ENCODE results near the gene SEL1L3.

Gene SEL1L3

DNA sequence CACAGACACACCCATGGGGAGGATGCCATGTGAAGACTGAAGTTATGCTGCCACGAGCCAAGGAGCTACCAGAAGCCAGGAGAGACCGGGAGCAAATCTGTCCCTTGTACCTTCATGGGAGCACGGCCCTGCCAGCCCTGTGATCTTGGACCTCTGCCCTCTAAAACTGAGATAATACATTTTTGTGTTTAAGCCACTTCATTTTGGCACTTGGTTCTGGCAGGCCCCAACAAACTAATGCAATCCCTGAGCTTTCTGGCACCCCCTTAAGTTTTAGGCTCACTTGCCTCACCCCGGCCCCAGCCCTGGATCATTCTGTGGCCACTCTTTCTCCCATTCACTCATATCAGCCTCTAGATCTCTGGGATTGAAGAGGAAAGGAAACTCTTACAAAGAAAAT, 35.4 kb downstream of the SEL1L3 start:
- DNase-seq (ENCODE audit: low read depth): no peak
- TF ChIP-seq, protein P1, sequence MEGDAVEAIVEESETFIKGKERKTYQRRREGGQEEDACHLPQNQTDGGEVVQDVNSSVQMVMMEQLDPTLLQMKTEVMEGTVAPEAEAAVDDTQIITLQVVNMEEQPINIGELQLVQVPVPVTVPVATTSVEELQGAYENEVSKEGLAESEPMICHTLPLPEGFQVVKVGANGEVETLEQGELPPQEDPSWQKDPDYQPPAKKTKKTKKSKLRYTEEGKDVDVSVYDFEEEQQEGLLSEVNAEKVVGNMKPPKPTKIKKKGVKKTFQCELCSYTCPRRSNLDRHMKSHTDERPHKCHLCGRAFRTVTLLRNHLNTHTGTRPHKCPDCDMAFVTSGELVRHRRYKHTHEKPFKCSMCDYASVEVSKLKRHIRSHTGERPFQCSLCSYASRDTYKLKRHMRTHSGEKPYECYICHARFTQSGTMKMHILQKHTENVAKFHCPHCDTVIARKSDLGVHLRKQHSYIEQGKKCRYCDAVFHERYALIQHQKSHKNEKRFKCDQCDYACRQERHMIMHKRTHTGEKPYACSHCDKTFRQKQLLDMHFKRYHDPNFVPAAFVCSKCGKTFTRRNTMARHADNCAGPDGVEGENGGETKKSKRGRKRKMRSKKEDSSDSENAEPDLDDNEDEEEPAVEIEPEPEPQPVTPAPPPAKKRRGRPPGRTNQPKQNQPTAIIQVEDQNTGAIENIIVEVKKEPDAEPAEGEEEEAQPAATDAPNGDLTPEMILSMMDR (conservative IDR thresholded peaks at IDR 0.05; ENCODE audit: low read depth, low read length): no peak
- no peak overlapping the region for H3K4me3 ChIP-seq (ENCODE audit: low read length)

DNA sequence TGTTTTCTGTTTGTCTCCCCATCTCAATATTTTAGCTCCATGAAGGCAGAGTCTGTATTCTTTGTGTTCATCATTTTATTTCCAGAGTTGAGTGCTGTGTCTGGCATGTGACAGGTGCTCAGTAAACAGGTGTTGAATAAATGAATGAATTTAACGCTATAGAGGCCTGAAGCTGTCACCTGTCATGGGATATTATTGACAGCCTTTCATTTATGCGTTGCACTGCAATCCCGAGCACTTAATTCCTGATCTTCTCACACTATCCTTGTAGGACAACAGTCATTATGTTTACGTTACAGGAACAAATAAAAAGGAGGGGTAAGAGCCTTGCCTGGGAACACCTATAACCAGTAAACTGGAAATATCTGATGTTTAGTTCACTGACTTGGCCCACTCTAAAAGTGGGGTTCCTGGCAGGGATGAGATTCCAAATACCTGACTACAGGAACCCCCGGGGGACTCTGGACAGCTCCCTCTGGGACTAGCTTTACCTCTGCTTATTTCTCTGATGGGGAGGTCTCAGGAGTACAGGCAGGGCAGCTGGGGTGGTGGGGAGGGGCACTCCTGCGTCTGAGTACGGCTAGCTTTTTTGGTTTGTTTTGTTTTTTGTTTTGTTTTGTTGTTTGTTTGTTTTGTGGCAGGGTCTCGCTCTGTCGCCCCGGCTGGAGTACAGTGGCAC, 36.6 kb downstream of the SEL1L3 start:
- TF ChIP-seq, protein P1 (conservative IDR thresholded peaks at IDR 0.05; ENCODE audit: low read depth, low read length): no peak
- DNase-seq (ENCODE audit: low read depth): no peak
- H3K4me3 ChIP-seq (ENCODE audit: low read length): no peak overlapping the region

DNA sequence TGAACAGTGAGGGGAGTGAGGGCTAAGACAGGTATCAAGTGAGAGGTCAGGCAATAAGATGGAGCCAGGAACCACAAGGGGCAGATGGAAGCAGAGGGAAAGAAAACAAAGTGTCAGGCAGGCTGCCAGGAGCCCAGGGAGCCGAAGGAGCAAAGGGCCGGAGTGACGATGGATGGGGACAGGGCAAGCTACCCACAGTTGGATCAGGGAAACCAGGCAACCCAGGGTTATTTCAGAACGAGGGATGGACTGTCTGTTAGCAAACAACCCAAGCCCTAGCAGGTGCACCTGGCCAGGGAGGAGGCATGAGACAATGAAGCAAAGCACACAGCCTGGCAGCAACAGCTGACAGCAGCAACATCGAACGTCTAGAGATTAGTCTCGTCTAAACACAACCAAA, 39.2 kb downstream of the SEL1L3 start:
- TF ChIP-seq, protein P1 (conservative IDR thresholded peaks at IDR 0.05; ENCODE audit: low read depth, low read length): no peak
- H3K4me3 ChIP-seq (ENCODE audit: low read length): no peak overlapping the region
- DNase-seq (ENCODE audit: low read depth): no peak

DNA sequence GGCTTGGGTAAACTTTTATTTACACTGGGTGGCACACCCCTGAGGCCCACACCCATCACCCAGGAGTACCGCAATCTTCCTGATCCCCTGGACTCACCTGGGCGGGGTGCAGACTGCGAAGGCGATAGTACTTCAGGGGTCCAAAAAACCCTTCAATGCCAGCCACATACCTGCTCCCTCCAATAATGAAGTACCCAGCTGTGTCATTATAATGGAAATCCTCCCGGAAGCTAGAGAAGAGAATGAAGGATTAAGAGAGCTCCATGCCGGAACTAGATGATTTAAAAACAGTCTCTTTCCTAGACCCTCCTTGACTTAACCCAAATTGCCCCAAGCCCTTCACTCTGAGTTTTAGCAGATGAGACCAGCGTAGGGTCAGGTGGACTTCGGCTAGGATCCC, 40.9 kb downstream of the SEL1L3 start:
- H3K4me3 ChIP-seq (ENCODE audit: low read length): no peak overlapping the region
- no peak for DNase-seq (ENCODE audit: low read depth)
- TF ChIP-seq, protein P1 (conservative IDR thresholded peaks at IDR 0.05; ENCODE audit: low read depth, low read length): no peak

DNA sequence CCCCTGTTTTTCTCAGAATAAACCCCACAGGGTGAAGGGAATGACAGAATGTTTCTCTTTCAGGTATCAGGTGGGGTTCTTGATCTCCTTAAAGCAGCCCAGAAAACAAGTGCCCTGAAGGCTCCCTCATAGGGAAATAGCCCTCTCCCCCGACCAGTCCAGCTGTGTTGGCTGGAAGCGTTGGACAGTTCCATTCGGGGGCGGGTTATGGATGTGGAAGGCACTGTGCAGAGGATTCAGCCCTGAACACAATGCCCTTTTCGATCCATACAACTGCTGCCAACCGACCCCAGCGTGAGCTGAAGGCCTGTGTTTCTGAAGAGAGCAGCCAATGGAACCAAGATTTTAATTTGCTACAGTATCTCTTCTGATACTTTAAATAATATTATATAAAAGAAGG, 41.5 kb downstream of the SEL1L3 start:
- TF ChIP-seq, protein P1 (conservative IDR thresholded peaks at IDR 0.05; ENCODE audit: low read depth, low read length): no peak
- no peak for DNase-seq (ENCODE audit: low read depth)

DNA sequence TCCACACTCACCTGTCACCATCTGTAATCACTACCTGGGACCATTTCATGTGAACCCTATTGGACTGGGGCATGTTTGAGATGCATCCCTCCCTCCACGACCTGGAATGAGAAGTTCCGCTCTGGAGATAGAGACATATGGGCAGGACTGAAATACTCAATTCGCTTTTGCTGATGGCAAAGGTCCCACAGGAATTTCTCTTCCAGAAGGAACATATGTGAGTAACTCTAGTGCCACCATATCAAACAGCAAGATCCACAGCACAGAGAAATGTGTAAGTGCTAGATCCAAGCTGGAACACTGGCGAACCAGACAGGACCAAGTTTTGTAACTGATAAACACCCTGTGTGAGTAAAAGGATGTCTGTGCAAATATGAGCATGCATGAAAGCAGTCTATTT, 43.9 kb downstream of the SEL1L3 start:
- no peak for DNase-seq (ENCODE audit: low read depth)

More for the DNA sequence above, 41.5 kb downstream of the SEL1L3 start:
- no peak overlapping the region for H3K4me3 ChIP-seq (ENCODE audit: low read length)

More for the DNA sequence above, 43.9 kb downstream of the SEL1L3 start:
- H3K4me3 ChIP-seq (ENCODE audit: low read length): no peak overlapping the region
- TF ChIP-seq, protein P1 (conservative IDR thresholded peaks at IDR 0.05; ENCODE audit: low read depth, low read length): no peak
